Measurements from ENCODE around the gene KCNK13. TPM values are rescaled to one million over a fixed set of nuclear protein-coding genes. Genes with fewer than 3 reads are reported as not detected.

The KCNK13 gene
- total RNA-seq, 1 donor from 2014 or later, result not detected

DNA sequence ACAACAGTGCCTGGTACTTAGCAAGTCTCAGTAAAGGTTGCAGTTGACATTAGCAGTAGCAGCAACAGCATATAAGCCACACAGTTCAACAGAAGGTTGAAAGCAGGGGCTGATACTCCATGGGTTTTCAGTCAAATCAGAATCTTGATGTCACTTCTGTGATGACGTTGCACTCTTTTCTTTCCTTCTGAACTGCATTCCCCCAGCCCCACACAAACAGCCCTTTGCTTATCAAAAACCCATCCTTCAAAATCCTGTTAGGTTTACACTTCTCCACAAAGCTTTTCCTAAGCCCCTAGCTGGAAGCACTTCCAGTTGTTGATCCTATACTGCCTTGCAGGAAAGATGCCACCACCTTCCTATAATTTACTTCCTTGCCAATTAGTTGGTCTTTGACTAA is 34.0 kb upstream of the KCNK13 start:
- Histone ChIP-seq H3K27me3 (no peaks in the 10 kb centered on the region), H3K4me1 (no peaks in the 10 kb centered on the region), H3K27ac (no peak overlapping the region), H3K36me3 (peaks cover 0 to 20% of the 10 kb centered on the region in 2 donors), H3K9me3 (no peaks in the 10 kb centered on the region), H3K4me3 (no peak overlapping the region)
- DNase-seq (ENCODE audit: extremely low spot score in 2 of 2), result no peak
- TF ChIP-seq POLR2AphosphoS5 (IDR thresholded peaks at IDR 0.05; ENCODE audit: insufficient read depth in 1 of 2, low read depth in 1 of 2) (no peak), POLR2A (IDR thresholded peaks at IDR 0.05) (no peak)
- TF ChIP-seq, protein P1, sequence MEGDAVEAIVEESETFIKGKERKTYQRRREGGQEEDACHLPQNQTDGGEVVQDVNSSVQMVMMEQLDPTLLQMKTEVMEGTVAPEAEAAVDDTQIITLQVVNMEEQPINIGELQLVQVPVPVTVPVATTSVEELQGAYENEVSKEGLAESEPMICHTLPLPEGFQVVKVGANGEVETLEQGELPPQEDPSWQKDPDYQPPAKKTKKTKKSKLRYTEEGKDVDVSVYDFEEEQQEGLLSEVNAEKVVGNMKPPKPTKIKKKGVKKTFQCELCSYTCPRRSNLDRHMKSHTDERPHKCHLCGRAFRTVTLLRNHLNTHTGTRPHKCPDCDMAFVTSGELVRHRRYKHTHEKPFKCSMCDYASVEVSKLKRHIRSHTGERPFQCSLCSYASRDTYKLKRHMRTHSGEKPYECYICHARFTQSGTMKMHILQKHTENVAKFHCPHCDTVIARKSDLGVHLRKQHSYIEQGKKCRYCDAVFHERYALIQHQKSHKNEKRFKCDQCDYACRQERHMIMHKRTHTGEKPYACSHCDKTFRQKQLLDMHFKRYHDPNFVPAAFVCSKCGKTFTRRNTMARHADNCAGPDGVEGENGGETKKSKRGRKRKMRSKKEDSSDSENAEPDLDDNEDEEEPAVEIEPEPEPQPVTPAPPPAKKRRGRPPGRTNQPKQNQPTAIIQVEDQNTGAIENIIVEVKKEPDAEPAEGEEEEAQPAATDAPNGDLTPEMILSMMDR (IDR thresholded peaks at IDR 0.05), result no peak
- intact Hi-C loops (cut with DNase I), result no loop called here

DNA sequence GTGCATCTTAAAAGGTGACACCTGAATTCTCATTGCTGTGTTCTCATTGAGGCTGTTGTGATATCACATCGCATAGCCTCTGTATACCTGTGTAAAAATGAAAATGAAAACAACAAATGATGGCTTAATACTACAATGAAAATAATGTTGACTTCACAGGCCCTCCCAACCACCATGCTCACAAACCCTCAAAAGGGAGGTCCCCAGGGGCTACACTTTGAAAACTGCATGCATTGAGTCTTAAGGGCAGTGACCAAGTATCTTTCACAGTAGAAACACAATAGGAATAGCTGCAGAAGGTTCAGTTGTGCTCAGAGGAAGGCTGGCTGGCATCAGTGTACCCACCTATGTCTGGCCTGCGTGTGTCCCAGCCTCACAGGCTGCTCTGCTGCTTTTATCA is 27.6 kb upstream of the KCNK13 start:
- intact Hi-C loops (cut with DNase I), result no loop called here
- no peak overlapping the region for H3K4me3 ChIP-seq
- H3K27ac ChIP-seq, result no peak overlapping the region
- no peak for TF ChIP-seq POLR2A (IDR thresholded peaks at IDR 0.05)
- TF ChIP-seq, protein P1 (IDR thresholded peaks at IDR 0.05), result no peak
- no peak for TF ChIP-seq POLR2AphosphoS5 (IDR thresholded peaks at IDR 0.05; ENCODE audit: insufficient read depth in 1 of 2, low read depth in 1 of 2)
- no peaks in the 10 kb centered on the region for H3K27me3 ChIP-seq
- no peak for DNase-seq (ENCODE audit: extremely low spot score in 2 of 2)
- no peaks in the 10 kb centered on the region for H3K9me3 ChIP-seq
- H3K4me1 ChIP-seq, result no peaks in the 10 kb centered on the region
- peaks cover 0 to 38% of the 10 kb centered on the region in 2 donors for H3K36me3 ChIP-seq

DNA sequence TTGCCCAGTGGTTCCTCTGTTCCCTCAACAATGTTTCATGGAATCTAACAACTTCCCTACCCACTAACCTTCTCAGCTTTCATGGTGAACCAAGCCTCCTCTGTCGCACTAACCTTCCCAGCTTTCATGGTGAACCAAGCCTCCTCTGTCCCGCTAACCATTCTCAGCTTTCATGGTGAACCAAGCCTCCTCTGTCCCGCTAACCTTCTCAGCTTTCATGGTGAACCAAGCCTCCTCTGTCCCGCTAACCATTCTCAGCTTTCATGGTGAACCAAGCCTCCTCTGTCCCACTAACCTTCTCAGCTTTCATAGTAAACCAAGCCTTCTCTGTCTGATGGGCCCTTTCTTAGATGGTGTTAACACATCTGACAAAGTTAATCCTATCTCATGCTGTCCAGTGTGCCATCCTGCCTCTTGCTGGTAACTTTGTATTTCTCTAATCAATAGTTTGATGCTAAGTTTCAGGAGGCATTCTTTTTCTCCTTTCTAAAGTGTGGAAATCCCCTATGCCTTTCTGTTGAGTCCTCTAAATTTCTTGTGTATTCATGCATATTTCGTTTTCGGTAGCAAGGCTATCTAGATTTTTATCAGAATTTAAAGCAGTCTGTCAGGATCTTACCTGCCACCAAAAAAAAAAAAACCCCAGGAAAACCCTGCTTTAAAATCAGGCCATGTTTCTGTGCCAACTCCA is 26.8 kb upstream of the KCNK13 start:
- no peak overlapping the region for H3K4me3 ChIP-seq
- H3K27me3 ChIP-seq, result no peaks in the 10 kb centered on the region
- H3K36me3 ChIP-seq, result peaks cover 0 to 38% of the 10 kb centered on the region in 2 donors
- H3K4me1 ChIP-seq, result no peaks in the 10 kb centered on the region
- no peak overlapping the region for H3K27ac ChIP-seq
- intact Hi-C loops (cut with DNase I), result no loop called here
- TF ChIP-seq POLR2AphosphoS5 (IDR thresholded peaks at IDR 0.05; ENCODE audit: insufficient read depth in 1 of 2, low read depth in 1 of 2), result no peak
- no peaks in the 10 kb centered on the region for H3K9me3 ChIP-seq
- no peak for DNase-seq (ENCODE audit: extremely low spot score in 2 of 2)

DNA sequence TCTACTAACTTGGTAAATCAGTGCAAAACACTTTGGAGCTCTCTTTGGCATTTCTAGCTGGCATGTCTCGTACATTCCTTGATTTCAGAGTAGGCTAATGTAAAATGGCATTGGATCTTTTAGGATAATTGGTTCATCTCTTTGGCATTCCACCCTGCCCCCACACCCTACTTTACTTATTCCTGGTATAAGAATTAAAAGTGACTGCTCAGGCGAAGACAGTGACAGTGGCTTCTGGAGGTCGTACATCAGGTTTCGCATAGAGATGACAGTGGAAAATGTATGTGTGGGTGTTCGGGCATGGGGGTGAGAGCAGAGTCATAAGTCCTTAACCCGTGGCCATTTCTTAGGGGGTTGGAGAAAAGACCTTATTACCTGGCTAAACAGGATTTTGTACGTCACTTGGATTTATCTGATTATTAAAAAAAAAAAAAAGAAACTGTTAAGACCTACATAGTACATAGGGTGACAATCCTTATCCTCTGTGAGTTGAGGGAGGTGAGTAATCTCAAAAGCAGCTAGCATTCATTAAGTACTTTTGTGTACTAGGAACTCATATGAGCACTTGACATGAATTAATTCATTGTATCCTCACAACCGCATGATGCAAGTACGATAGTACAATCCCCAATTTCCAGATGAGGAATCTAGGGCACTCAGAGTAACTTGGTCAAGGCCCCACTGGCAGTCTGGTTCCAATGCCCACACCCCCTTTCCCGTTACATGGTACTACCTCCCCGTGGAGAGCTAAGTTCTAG is 22.4 kb upstream of the KCNK13 start:
- Histone ChIP-seq H3K4me1 (no peaks in the 10 kb centered on the region), H3K9me3 (no peaks in the 10 kb centered on the region), H3K27me3 (no peaks in the 10 kb centered on the region), H3K4me3 (no peak overlapping the region), H3K27ac (no peak overlapping the region), H3K36me3 (peaks cover 0 to 14% of the 10 kb centered on the region in 2 donors)
- no peak for TF ChIP-seq POLR2AphosphoS5 (IDR thresholded peaks at IDR 0.05; ENCODE audit: insufficient read depth in 1 of 2, low read depth in 1 of 2)
- TF ChIP-seq, protein P1 (IDR thresholded peaks at IDR 0.05), result no peak
- TF ChIP-seq POLR2A (IDR thresholded peaks at IDR 0.05), result no peak
- DNase-seq (ENCODE audit: extremely low spot score in 2 of 2), result no peak
- intact Hi-C loops (cut with DNase I), result no loop called here

DNA sequence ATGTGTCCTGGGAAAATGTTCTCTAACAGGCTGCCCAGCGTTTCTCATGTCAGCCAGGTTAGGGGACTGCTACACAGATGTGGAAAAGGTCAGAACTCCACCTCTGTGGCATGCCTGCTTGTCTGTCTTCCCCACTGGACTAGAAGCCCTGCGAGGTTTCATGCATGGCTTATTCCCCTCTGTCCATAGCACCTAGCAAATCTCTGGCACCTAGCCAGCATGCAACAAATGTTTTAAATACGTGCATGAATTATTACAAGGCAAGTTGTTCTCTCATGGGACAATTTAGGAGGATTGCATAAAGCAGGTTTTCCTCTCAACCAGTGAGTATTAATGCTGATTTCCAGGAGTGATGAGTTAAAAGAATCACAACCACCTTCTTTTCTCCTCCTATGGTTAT is 21.4 kb upstream of the KCNK13 start:
- no peak for TF ChIP-seq POLR2AphosphoS5 (IDR thresholded peaks at IDR 0.05; ENCODE audit: insufficient read depth in 1 of 2, low read depth in 1 of 2)
- TF ChIP-seq, protein P1 (IDR thresholded peaks at IDR 0.05), result no peak
- no peak for TF ChIP-seq POLR2A (IDR thresholded peaks at IDR 0.05)
- intact Hi-C loops (cut with DNase I), result no loop called here
- Histone ChIP-seq H3K4me3 (no peak overlapping the region), H3K27me3 (no peaks in the 10 kb centered on the region), H3K9me3 (no peaks in the 10 kb centered on the region), H3K36me3 (peaks cover 0 to 9% of the 10 kb centered on the region in 2 donors), H3K27ac (no peak overlapping the region), H3K4me1 (no peaks in the 10 kb centered on the region)
- DNase-seq (ENCODE audit: extremely low spot score in 2 of 2), result no peak

All from vagina (tissue), 2 donors.